ENCODE measurements around the gene PNPLA7. TPM values are rescaled to one million over a fixed set of nuclear protein-coding genes. Genes with fewer than 3 reads are reported as not detected.
"Not testable (repeated sequence)": the region's sequence is repeated elsewhere in the genome, so short reads cannot be mapped to it uniquely, and the experiment has no call there.

PNPLA7 gene
- total RNA-seq, 4 donors from 2014 or later: 4.5 to 10.5 (median 9.4) TPM

DNA sequence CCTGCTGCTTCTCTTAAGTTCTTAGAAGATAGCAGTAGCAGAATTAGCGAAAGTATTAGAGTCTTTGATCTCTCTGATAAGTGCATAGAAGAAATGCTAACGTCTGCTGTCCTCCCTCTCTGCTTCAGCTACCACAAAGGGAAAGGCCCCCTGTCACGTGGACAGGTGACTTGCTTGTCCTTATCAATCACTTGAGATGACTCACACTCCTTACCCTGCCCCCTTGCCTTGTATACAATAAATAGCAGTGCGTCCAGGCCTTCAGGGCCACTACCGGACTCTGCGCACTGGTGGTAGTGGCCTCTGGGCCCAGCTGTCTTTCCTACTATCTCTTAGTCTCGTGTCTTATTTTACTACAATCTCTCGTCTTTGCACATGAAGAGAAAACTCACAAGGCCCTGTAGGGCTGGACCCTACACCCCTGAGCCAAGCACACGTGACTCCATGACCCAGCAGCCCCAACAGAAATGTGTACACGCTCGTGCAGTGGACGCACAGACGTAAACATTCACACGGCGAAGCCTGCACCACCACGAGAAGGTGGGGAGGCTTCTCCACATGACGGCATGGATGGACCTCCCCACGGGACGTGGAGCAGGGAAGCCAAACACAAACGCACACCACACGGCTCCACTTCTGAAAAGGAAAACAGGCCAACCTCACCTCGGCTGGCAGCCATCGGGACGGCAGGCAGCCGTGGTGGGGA is 38.3 kb downstream of the PNPLA7 start:
- ATAC-seq: no peak

GRCh38 chr9:137511126-137511525 is 39.1 kb downstream of the PNPLA7 start:
- intact Hi-C loops (cut with DNase I; ENCODE audit: low total_unique reads); H3K27ac ChIP-seq; H3K36me3 ChIP-seq; H3K4me1 ChIP-seq; DNase-seq; H3K4me3 ChIP-seq; ATAC-seq; H3K27me3 ChIP-seq; H3K9me3 ChIP-seq; in situ Hi-C loops (cut with MboI; ENCODE audit: low sequenced_read_pairs in 4 of 4): not testable (repeated sequence)

More for the DNA sequence above, 38.3 kb downstream of the PNPLA7 start:
- in situ Hi-C loops (cut with MboI; ENCODE audit: low sequenced_read_pairs in 4 of 4) (no loop called here), intact Hi-C loops (cut with DNase I; ENCODE audit: low total_unique reads) (no loop called here)
- H3K27me3 ChIP-seq: no peaks in the 10 kb centered on the region
- no peak overlapping the region for H3K27ac ChIP-seq
- DNase-seq: no peak
- peaks cover 0 to 7% of the 10 kb centered on the region in 2 donors for H3K36me3 ChIP-seq
- no peak overlapping the region for H3K4me3 ChIP-seq
- no peaks in the 10 kb centered on the region for H3K4me1 ChIP-seq
- TF ChIP-seq CTCF (IDR thresholded peaks at IDR 0.05 in 4 of 5, conservative IDR thresholded peaks at IDR 0.05 in 1 of 5) (no peak), POLR2A (IDR thresholded peaks at IDR 0.05) (no peak)
- no peaks in the 10 kb centered on the region for H3K9me3 ChIP-seq

- H3K4me3 ChIP-seq: no peak overlapping the region
- TF ChIP-seq POLR2A (IDR thresholded peaks at IDR 0.05): no peak
- TF ChIP-seq CTCF (IDR thresholded peaks at IDR 0.05 in 4 of 5, conservative IDR thresholded peaks at IDR 0.05 in 1 of 5): no peak
- no peaks in the 10 kb centered on the region for H3K27me3 ChIP-seq
- no peaks in the 10 kb centered on the region for H3K4me1 ChIP-seq
- peaks cover 0 to 7% of the 10 kb centered on the region in 2 donors for H3K36me3 ChIP-seq
- H3K27ac ChIP-seq: no peak overlapping the region
- in situ Hi-C loops (cut with MboI; ENCODE audit: low sequenced_read_pairs in 4 of 4) (no loop called here), intact Hi-C loops (cut with DNase I; ENCODE audit: low total_unique reads) (no loop called here)
- DNase-seq (no peak), ATAC-seq (no peak)
- no peaks in the 10 kb centered on the region for H3K9me3 ChIP-seq
These were observed 41.0 kb downstream of the PNPLA7 start for GRCh38 chr9:137509198-137509597.

GRCh38 chr9:137506702-137507171 is 43.5 kb downstream of the PNPLA7 start:
- in situ Hi-C loops (cut with MboI; ENCODE audit: low sequenced_read_pairs in 4 of 4): no loop called here
- H3K4me3 ChIP-seq: no peak overlapping the region
- TF ChIP-seq CTCF (IDR thresholded peaks at IDR 0.05 in 4 of 5, conservative IDR thresholded peaks at IDR 0.05 in 1 of 5) (no peak), POLR2A (IDR thresholded peaks at IDR 0.05) (no peak)
- ATAC-seq (no peak), DNase-seq (no peak)
- H3K9me3 ChIP-seq: no peaks in the 10 kb centered on the region
- no peaks in the 10 kb centered on the region for H3K4me1 ChIP-seq
- no peaks in the 10 kb centered on the region for H3K27me3 ChIP-seq
- no peaks in the 10 kb centered on the region for H3K36me3 ChIP-seq
- H3K27ac ChIP-seq: no peak overlapping the region
- intact Hi-C loops (cut with DNase I; ENCODE audit: low total_unique reads): no loop called here

- DNase-seq: no peak
- Histone ChIP-seq H3K9me3 (no peaks in the 10 kb centered on the region), H3K4me3 (no peak overlapping the region), H3K27me3 (no peaks in the 10 kb centered on the region), H3K36me3 (peaks cover 0 to 5% of the 10 kb centered on the region in 2 donors), H3K27ac (no peak overlapping the region), H3K4me1 (no peaks in the 10 kb centered on the region)
- intact Hi-C loops (cut with DNase I; ENCODE audit: low total_unique reads) (no loop called here), in situ Hi-C loops (cut with MboI; ENCODE audit: low sequenced_read_pairs in 4 of 4) (no loop called here)
- ATAC-seq: no peak
- TF ChIP-seq POLR2A (IDR thresholded peaks at IDR 0.05) (no peak), CTCF (IDR thresholded peaks at IDR 0.05 in 4 of 5, conservative IDR thresholded peaks at IDR 0.05 in 1 of 5) (no peak)
These were observed 43.9 kb downstream of the PNPLA7 start for GRCh38 chr9:137506274-137506673.

Measured in gastrocnemius medialis (tissue), 4 donors.